GM23338 (cell line): ENCODE results near the gene PIK3CB.

Experiments used
- CREB1 ChIP-seq: fragments of 250-450 bp; sonication (Bioruptor Pico); IDR thresholded peaks from 2 replicates; pipeline ENCODE4 v1.5.0; 2020; ENCODE audit warnings: low read depth, mild to moderate bottlenecking, moderate library complexity
- CTCF ChIP-seq, 2 experiments: fragments of 200-600 bp in 1 of 2; sonication (generic) in 1 of 2; conservative IDR thresholded peaks; 2 replicates each; pipeline versions ENCODE4 v1.5.1 to v1.6.1; 2016 to 2017; ENCODE audit warnings: antibody characterized with exemption in 2 of 2, low read depth in 2 of 2, mild to moderate bottlenecking in 2 of 2, moderate library complexity in 1 of 2
- ETS1 ChIP-seq: IDR thresholded peaks from 2 replicates; pipeline ENCODE4 v1.6.1; 2016; ENCODE audit warnings: antibody characterized with exemption
- EZH2 ChIP-seq: fragments of 200-600 bp; sonication (generic); IDR thresholded peaks from one replicate; pipeline ENCODE4 v1.8.0; 2017; ENCODE audit warnings: antibody characterized with exemption, mild to moderate bottlenecking, low read depth; ENCODE audit not compliant: unreplicated experiment
- EZH2phosphoT487 ChIP-seq: fragments of 200-600 bp; sonication (generic); IDR thresholded peaks from one replicate; pipeline ENCODE4 v1.8.1; 2018; ENCODE audit warnings: antibody characterized with exemption; ENCODE audit not compliant: unreplicated experiment
- JUNB ChIP-seq: IDR thresholded peaks from one replicate; pipeline ENCODE4 v1.6.1; 2016; ENCODE audit warnings: antibody characterized with exemption; ENCODE audit not compliant: unreplicated experiment
- POLR2AphosphoS5 ChIP-seq: IDR thresholded peaks from 2 replicates; pipeline ENCODE4 v1.6.1; 2016; ENCODE audit warnings: antibody characterized with exemption, low read depth

- TF ChIP-seq EZH2phosphoT487: no peak
- no peak for TF ChIP-seq EZH2
- no peak for TF ChIP-seq CTCF (conservative IDR thresholded peaks at IDR 0.05; ENCODE audit: low read depth in 2 of 2)
- TF ChIP-seq CREB1 (CRISPR knock-in tag): no peak
- peak; percentile 68 for TF ChIP-seq ETS1
- peak; percentile 49; the same call in 1 of the 2 replicates for TF ChIP-seq POLR2AphosphoS5
- TF ChIP-seq JUNB: no peak
These were observed 27.8 kb upstream of the PIK3CB start for GRCh38 chr3:138862531-138862923.
